Astrocyte (in vitro differentiated cells and primary cell): ENCODE results near the gene ABHD18. TPM values are rescaled to one million over a fixed set of nuclear protein-coding genes. Genes with fewer than 3 reads are reported as not detected.
"Not testable (repeated sequence)": the region's sequence is repeated elsewhere in the genome, so short reads cannot be mapped to it uniquely, and the experiment has no call there.

Experiments
- DNase-seq: peaks from one replicate; pipeline ENCODE4 v3.0.0-alpha.2; 2010; ENCODE audit warnings: low read depth
- FAIRE-seq: peaks from 2 replicates; lab custom pipeline; 2011; peaks lifted over from hg19 to GRCh38; lab: Jason Lieb, UNC
- H2AFZ ChIP-seq: 2 replicates; pipeline ENCODE4 v1.6.0; 2012; ENCODE audit warnings: low read depth, low read length, inconsistent platforms
- H3K27ac ChIP-seq: 2 replicates; pipeline ENCODE4 v1.5.1; 2011; ENCODE audit warnings: low read depth, low read length, inconsistent platforms
- H3K27me3 ChIP-seq: 2 replicates; pipeline ENCODE4 v1.6.0; 2011; ENCODE audit warnings: low read length, inconsistent platforms; ENCODE audit not compliant: insufficient read depth
- H3K36me3 ChIP-seq: 2 replicates; pipeline ENCODE4 v1.5.1; 2011; ENCODE audit warnings: low read length, inconsistent platforms; ENCODE audit not compliant: insufficient read depth
- H3K4me1 ChIP-seq: 2 replicates; pipeline ENCODE4 v1.5.1; 2011; ENCODE audit warnings: low read length, inconsistent platforms; ENCODE audit not compliant: insufficient read depth
- H3K4me2 ChIP-seq: 2 replicates; pipeline ENCODE4 v1.6.0; 2012; ENCODE audit warnings: low read length, inconsistent platforms
- H3K4me3 ChIP-seq: 2 replicates; pipeline ENCODE4 v1.5.1; 2011; ENCODE audit warnings: low read depth, mild to moderate bottlenecking, low read length, inconsistent platforms; ENCODE audit not compliant: insufficient read depth
- H3K79me2 ChIP-seq: 2 replicates; pipeline ENCODE4 v1.6.0; 2012; ENCODE audit warnings: mild to moderate bottlenecking, low read length, inconsistent platforms; ENCODE audit not compliant: insufficient read depth
- H3K9ac ChIP-seq: 2 replicates; pipeline ENCODE4 v1.6.0; 2012; ENCODE audit warnings: mild to moderate bottlenecking, low read length, inconsistent platforms
- H3K9me3 ChIP-seq: 2 replicates; pipeline ENCODE4 v1.5.1; 2012; ENCODE audit warnings: low read depth, mild to moderate bottlenecking, low read length, inconsistent platforms; ENCODE audit not compliant: insufficient read depth
- H4K20me1 ChIP-seq: 2 replicates; pipeline ENCODE4 v1.6.0; 2012; ENCODE audit warnings: low read length, inconsistent platforms; ENCODE audit not compliant: insufficient read depth
- H3K27ac Mint-ChIP-seq: one replicate; pipeline ENCODE4 v1.8.0; 2021; ENCODE audit warnings: mild to moderate bottlenecking, mixed read lengths; ENCODE audit not compliant: unreplicated experiment
- H3K27me3 Mint-ChIP-seq: one replicate; pipeline ENCODE4 v1.8.0; 2021; ENCODE audit warnings: low read depth, mixed read lengths; ENCODE audit not compliant: unreplicated experiment
- H3K36me3 Mint-ChIP-seq: one replicate; pipeline ENCODE4 v1.8.0; 2021; ENCODE audit warnings: low read depth, mixed read lengths; ENCODE audit not compliant: unreplicated experiment
- H3K4me1 Mint-ChIP-seq: one replicate; pipeline ENCODE4 v1.8.0; 2021; ENCODE audit warnings: low read depth, mixed read lengths; ENCODE audit not compliant: unreplicated experiment
- H3K4me3 Mint-ChIP-seq: one replicate; pipeline ENCODE4 v1.8.0; 2021; ENCODE audit warnings: mild to moderate bottlenecking, moderate library complexity, mixed read lengths; ENCODE audit not compliant: unreplicated experiment
- H3K9me3 Mint-ChIP-seq: one replicate; pipeline ENCODE4 v1.8.0; 2021; ENCODE audit warnings: mild to moderate bottlenecking, mixed read lengths; ENCODE audit not compliant: unreplicated experiment
- CTCF ChIP-seq: IDR thresholded peaks from 2 replicates; pipeline ENCODE4 v1.5.1; 2011; ENCODE audit warnings: low read depth, mild to moderate bottlenecking, inconsistent platforms, low read length, moderate library complexity; ENCODE audit not compliant: insufficient read depth
- EZH2 ChIP-seq: IDR thresholded peaks from 2 replicates; pipeline ENCODE4 v1.6.1; 2012; ENCODE audit warnings: mild to moderate bottlenecking, low read length, inconsistent platforms; ENCODE audit not compliant: insufficient read depth
- total RNA-seq: library from RNA; stranded (reverse); gene quantifications from 2 replicates; pipeline ENCODE4 v1.2.1, GENCODE V29; 2021

ABHD18 gene
- total RNA-seq, 1 donor from 2014 or later, result 9.5 TPM

GRCh38 chr4:127957105-127957504 is 8.1 kb upstream of the ABHD18 start:
- Mint-ChIP-seq H3K27me3 (no peaks in the 10 kb centered on the region), H3K27ac (no peak overlapping the region), H3K36me3 (peaks cover 1% of the 10 kb centered on the region), H3K4me3 (no peak overlapping the region), H3K4me1 (no peaks in the 10 kb centered on the region), H3K9me3 (no peaks in the 10 kb centered on the region)
- no peaks in the 10 kb centered on the region for H3K27me3 ChIP-seq
- peaks cover 16% of the 10 kb centered on the region for H3K79me2 ChIP-seq
- H3K4me3 ChIP-seq, result no peak overlapping the region
- peaks cover 2% of the 10 kb centered on the region for H3K36me3 ChIP-seq
- no peak for TF ChIP-seq CTCF
- no peak for TF ChIP-seq EZH2
- H3K4me1 ChIP-seq, result no peaks in the 10 kb centered on the region
- H2AFZ ChIP-seq, result no peak overlapping the region
- H3K9ac ChIP-seq, result no peak overlapping the region
- FAIRE-seq, result no peak
- DNase-seq, result no peak
- no peak overlapping the region for H3K4me2 ChIP-seq
- no peaks in the 10 kb centered on the region for H3K9me3 ChIP-seq
- no peak overlapping the region for H3K27ac ChIP-seq
- no peaks in the 10 kb centered on the region for H4K20me1 ChIP-seq

DNA sequence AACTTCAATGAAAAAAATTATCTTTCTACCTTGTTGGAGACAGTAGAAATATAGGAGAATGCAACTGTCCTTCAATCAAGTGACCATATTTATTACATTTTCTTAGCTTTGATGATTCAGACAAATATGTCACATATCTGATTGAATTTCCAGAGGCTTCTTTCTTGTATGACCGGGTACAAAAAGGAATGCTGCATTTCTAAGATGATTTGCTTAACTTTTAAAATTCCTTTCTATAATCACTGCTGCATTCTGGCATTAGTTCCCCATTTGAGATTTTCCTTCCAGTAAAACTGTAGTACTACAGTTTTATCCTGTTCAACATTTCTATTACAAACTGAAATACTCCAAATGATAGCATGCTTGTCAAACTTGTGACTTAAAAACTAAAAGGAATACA is 5.4 kb upstream of the ABHD18 start:
- Histone ChIP-seq H2AFZ (no peak overlapping the region), H3K4me2 (no peak overlapping the region), H3K36me3 (peaks cover 2% of the 10 kb centered on the region), H3K9me3 (no peaks in the 10 kb centered on the region), H3K9ac (no peak overlapping the region), H3K27ac (no peak overlapping the region), H3K4me1 (no peaks in the 10 kb centered on the region), H3K79me2 (peaks cover 34% of the 10 kb centered on the region), H4K20me1 (no peaks in the 10 kb centered on the region), H3K27me3 (no peaks in the 10 kb centered on the region), H3K4me3 (no peak overlapping the region)
- Mint-ChIP-seq H3K9me3 (no peaks in the 10 kb centered on the region), H3K27ac (peak overlapping the region; percentile 41), H3K36me3 (no peaks in the 10 kb centered on the region), H3K27me3 (no peaks in the 10 kb centered on the region), H3K4me3 (no peak overlapping the region), H3K4me1 (no peaks in the 10 kb centered on the region)
- FAIRE-seq (no peak), DNase-seq (no peak)
- TF ChIP-seq EZH2 (no peak), CTCF (no peak)

- DNase-seq, H3K36me3 ChIP-seq, H3K36me3 Mint-ChIP-seq, H3K4me1 ChIP-seq, H3K4me1 Mint-ChIP-seq, H3K4me3 ChIP-seq, H4K20me1 ChIP-seq, H3K27ac ChIP-seq, H3K9me3 Mint-ChIP-seq, H3K9ac ChIP-seq, H3K9me3 ChIP-seq, H3K27me3 Mint-ChIP-seq, H3K27me3 ChIP-seq, H2AFZ ChIP-seq, FAIRE-seq: not testable (repeated sequence)
- H3K79me2 ChIP-seq, result peaks cover 55% of the 10 kb centered on the region
- Mint-ChIP-seq H3K27ac (peak overlapping the region; percentile 77), H3K4me3 (peak overlapping the region; percentile 84)
- peak overlapping the region; percentile 89 for H3K4me2 ChIP-seq
Measured at GRCh38 chr4:127963633-127964398, 1.4 kb upstream of the ABHD18 start.

DNA sequence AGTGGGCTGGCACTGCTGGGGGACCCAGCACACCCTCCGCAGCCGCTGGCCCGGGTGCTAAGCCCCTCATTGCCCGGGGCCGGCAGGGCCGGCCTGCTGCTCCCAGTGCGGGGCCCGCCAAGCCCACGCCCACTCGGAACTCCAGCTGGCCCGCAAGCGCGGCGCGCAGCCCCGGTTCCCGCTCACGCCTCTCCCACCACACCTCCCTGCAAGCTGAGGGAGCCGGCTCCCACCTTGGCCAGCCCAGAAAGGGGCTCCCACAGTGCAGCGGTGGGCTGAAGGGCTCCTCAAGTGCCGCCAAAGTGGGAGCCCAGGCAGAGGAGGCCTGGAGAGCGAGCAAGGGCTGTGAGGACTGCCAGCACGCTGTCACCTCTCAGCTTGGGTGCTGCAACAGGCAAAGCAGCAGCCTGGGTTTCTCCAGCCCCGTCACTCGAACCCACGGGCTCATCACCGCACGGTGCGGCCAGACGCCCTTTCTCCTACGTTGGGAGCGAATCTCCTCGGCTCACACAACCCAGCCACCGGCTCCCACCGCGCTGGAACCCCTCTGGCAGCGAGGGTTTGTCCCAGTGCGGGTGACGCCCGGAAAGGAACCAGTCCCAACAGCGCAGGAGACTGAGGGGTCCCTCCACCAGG is 662 bp upstream of the ABHD18 start:
- FAIRE-seq, H4K20me1 ChIP-seq, H3K4me1 ChIP-seq, H3K27me3 ChIP-seq, H3K36me3 Mint-ChIP-seq, H3K4me1 Mint-ChIP-seq, H3K9me3 ChIP-seq, H3K9me3 Mint-ChIP-seq, DNase-seq, H3K27me3 Mint-ChIP-seq, H3K36me3 ChIP-seq: not testable (repeated sequence)
- H3K27ac Mint-ChIP-seq, result peak overlapping the region; percentile 73
- Histone ChIP-seq H3K79me2 (peaks cover 62% of the 10 kb centered on the region), H3K27ac (peak overlapping the region; percentile 73), H3K4me2 (peak overlapping the region; percentile 89), H2AFZ (peak overlapping the region; percentile 98), H3K9ac (peak overlapping the region; percentile 91), H3K4me3 (peak overlapping the region; percentile 90)
- peak overlapping the region; percentile 98 for H3K4me3 Mint-ChIP-seq
